ENCODE results near the gene KIF7. TPM values are rescaled to one million over a fixed set of nuclear protein-coding genes. Genes with fewer than 3 reads are reported as not detected.

Gene KIF7
- total RNA-seq, 1 donor from 2014 or later, result 6.4 TPM

GRCh38 chr15:89674526-89674925 is 19.3 kb upstream of the KIF7 start:
- no peaks in the 10 kb centered on the region for H3K9me3 Mint-ChIP-seq (ENCODE audit: unreplicated experiment)
- H3K27me3 Mint-ChIP-seq (ENCODE audit: unreplicated experiment), result peaks cover 3% of the 10 kb centered on the region

GRCh38 chr15:89673165-89673512 is 17.9 kb upstream of the KIF7 start:
- no peaks in the 10 kb centered on the region for H3K9me3 Mint-ChIP-seq (ENCODE audit: unreplicated experiment)
- no peaks in the 10 kb centered on the region for H3K4me1 Mint-ChIP-seq (ENCODE audit: unreplicated experiment)
- DNase-seq (ENCODE audit: low spot score), result peak; percentile 81
- TF ChIP-seq CTCF (IDR thresholded peaks at IDR 0.05; ENCODE audit: unreplicated experiment), result peak; percentile 79
- peaks cover 9% of the 10 kb centered on the region for H3K36me3 Mint-ChIP-seq (ENCODE audit: low read depth, unreplicated experiment)
- H3K27ac Mint-ChIP-seq (ENCODE audit: unreplicated experiment), result no peak overlapping the region
- no peak overlapping the region for H3K4me3 Mint-ChIP-seq (ENCODE audit: unreplicated experiment)
- H3K27me3 Mint-ChIP-seq (ENCODE audit: unreplicated experiment), result peaks cover 3% of the 10 kb centered on the region

More at GRCh38 chr15:89674526-89674925, 19.3 kb upstream of the KIF7 start:
- no peak for DNase-seq (ENCODE audit: low spot score)
- peak overlapping the region; percentile 54 for H3K4me3 Mint-ChIP-seq (ENCODE audit: unreplicated experiment)
- H3K4me1 Mint-ChIP-seq (ENCODE audit: unreplicated experiment), result no peaks in the 10 kb centered on the region
- peaks cover 9% of the 10 kb centered on the region for H3K36me3 Mint-ChIP-seq (ENCODE audit: low read depth, unreplicated experiment)
- TF ChIP-seq CTCF (IDR thresholded peaks at IDR 0.05; ENCODE audit: unreplicated experiment), result no peak
- H3K27ac Mint-ChIP-seq (ENCODE audit: unreplicated experiment), result no peak overlapping the region

GRCh38 chr15:89672221-89673164 is 17.2 kb upstream of the KIF7 start:
- TF ChIP-seq CTCF (IDR thresholded peaks at IDR 0.05; ENCODE audit: unreplicated experiment), result no peak
- H3K9me3 Mint-ChIP-seq (ENCODE audit: unreplicated experiment), result no peaks in the 10 kb centered on the region
- peaks cover 3% of the 10 kb centered on the region for H3K27me3 Mint-ChIP-seq (ENCODE audit: unreplicated experiment)
- DNase-seq (ENCODE audit: low spot score), result no peak
- peaks cover 9% of the 10 kb centered on the region for H3K36me3 Mint-ChIP-seq (ENCODE audit: low read depth, unreplicated experiment)
- no peak overlapping the region for H3K4me3 Mint-ChIP-seq (ENCODE audit: unreplicated experiment)
- no peak overlapping the region for H3K27ac Mint-ChIP-seq (ENCODE audit: unreplicated experiment)
- no peaks in the 10 kb centered on the region for H3K4me1 Mint-ChIP-seq (ENCODE audit: unreplicated experiment)

- Mint-ChIP-seq H3K27ac (ENCODE audit: unreplicated experiment) (no peak overlapping the region), H3K4me1 (ENCODE audit: unreplicated experiment) (no peaks in the 10 kb centered on the region), H3K27me3 (ENCODE audit: unreplicated experiment) (peaks cover 1% of the 10 kb centered on the region), H3K36me3 (ENCODE audit: low read depth, unreplicated experiment) (peaks cover 9% of the 10 kb centered on the region), H3K4me3 (ENCODE audit: unreplicated experiment) (no peak overlapping the region), H3K9me3 (ENCODE audit: unreplicated experiment) (no peaks in the 10 kb centered on the region)
- TF ChIP-seq CTCF (IDR thresholded peaks at IDR 0.05; ENCODE audit: unreplicated experiment), result no peak
- no peak for DNase-seq (ENCODE audit: low spot score)
Observed at GRCh38 chr15:89671687-89672086, 16.4 kb upstream of the KIF7 start.

- H3K4me1 Mint-ChIP-seq (ENCODE audit: unreplicated experiment), result no peaks in the 10 kb centered on the region
- H3K27me3 Mint-ChIP-seq (ENCODE audit: unreplicated experiment), result peaks cover 1% of the 10 kb centered on the region
Observed at GRCh38 chr15:89670971-89671560, 15.8 kb upstream of the KIF7 start.

More at GRCh38 chr15:89670971-89671560, 15.8 kb upstream of the KIF7 start:
- DNase-seq (ENCODE audit: low spot score), result no peak
- no peak overlapping the region for H3K4me3 Mint-ChIP-seq (ENCODE audit: unreplicated experiment)
- no peak for TF ChIP-seq CTCF (IDR thresholded peaks at IDR 0.05; ENCODE audit: unreplicated experiment)
- peaks cover 9% of the 10 kb centered on the region for H3K36me3 Mint-ChIP-seq (ENCODE audit: low read depth, unreplicated experiment)
- no peak overlapping the region for H3K27ac Mint-ChIP-seq (ENCODE audit: unreplicated experiment)
- no peaks in the 10 kb centered on the region for H3K9me3 Mint-ChIP-seq (ENCODE audit: unreplicated experiment)

All from endothelial cell (in vitro differentiated cells).